Measurements from ENCODE around the gene PEX14. TPM values are rescaled to one million over a fixed set of nuclear protein-coding genes. Genes with fewer than 3 reads are reported as not detected.
"Not testable (repeated sequence)": the region's sequence is repeated elsewhere in the genome, so short reads cannot be mapped to it uniquely, and the experiment has no call there.

Gene PEX14, protein sequence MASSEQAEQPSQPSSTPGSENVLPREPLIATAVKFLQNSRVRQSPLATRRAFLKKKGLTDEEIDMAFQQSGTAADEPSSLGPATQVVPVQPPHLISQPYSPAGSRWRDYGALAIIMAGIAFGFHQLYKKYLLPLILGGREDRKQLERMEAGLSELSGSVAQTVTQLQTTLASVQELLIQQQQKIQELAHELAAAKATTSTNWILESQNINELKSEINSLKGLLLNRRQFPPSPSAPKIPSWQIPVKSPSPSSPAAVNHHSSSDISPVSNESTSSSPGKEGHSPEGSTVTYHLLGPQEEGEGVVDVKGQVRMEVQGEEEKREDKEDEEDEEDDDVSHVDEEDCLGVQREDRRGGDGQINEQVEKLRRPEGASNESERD
- total RNA-seq (10 to 100 TPM; 23.7 TPM), polyA plus RNA-seq (1 to 10 TPM; 3.3 to 5.5 (median 4.6) TPM), total RNA-seq (15.3 to 23.2 (median 19.9) reads per million in 6 experiments)

DNA sequence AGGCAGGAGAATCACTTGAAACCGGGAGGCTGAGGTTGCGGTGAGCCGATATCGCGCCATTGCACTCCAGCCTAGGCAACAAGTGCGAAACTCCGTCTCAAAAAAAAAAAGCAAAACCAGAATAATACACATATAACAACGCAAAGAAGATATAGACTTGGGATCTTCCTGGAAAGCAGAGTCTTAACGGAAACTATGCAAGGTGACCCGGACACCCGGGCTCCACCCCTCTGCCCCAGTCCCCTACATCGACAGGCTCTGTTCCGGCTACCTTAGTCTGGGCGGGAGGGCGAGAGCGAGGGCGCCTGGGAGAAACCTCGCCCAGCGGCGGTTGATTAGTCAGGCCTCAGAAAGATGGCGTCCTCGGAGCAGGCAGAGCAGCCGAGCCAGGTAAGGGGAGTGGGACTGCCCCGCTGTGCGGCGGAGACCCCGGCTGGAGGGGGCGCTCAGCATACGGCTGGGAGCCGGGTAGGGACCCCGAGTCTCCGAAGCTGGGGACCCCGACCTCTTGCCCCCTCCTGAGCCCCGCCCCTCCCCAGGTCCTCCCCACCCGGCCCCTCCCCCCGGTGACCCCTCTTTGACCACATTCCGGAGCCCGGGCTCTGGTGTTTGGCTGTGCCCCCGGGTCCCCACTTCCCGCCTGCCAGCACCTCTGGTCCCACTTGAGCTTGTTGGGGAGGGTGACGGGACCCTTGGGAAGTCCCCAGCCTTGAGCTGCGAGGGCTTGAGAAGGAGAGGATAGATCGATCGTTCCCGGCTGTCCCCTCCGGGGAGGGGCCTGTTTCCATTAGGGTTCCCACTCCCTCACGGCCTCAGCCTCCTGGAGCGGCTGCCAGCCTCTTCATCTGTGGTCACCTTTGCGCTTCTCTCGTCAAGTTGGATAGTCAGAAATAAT is at the start of gene PEX14:
Gene PEX14 (plus strand): TSS at position 338 of the 895 bp plus-strand sequence. CDS start 17 bp downstream, at position 355.
- Mint-ChIP-seq H3K4me1 (peaks cover 23 to 64% (median 54%) of the 10 kb centered on the region in 4 donors), H3K4me3 (peak within 1 kb of the TSS; percentile 84 to 97 (median 94)), H3K27me3 (no peaks in the 10 kb centered on the region), H3K27ac (peak within 1 kb of the TSS; percentile 83 to 97 (median 94)), H3K9me3 (no peaks in the 10 kb centered on the region), H3K36me3 (peaks cover 0 to 8% (median 0%) of the 10 kb centered on the region in 3 donors)
- POLR2A ChIA-PET: interaction anchor here (0.7 to 1.2 kb wide), 4 partner anchors 20 to 1659 kb away, joined by 3 to 5 read pairs (median 3); partner anchors contain the start of gene PGD
- peak; percentile 74 to 81 for ATAC-seq
- peak; percentile 69 to 89 (median 80) for DNase-seq

DNA sequence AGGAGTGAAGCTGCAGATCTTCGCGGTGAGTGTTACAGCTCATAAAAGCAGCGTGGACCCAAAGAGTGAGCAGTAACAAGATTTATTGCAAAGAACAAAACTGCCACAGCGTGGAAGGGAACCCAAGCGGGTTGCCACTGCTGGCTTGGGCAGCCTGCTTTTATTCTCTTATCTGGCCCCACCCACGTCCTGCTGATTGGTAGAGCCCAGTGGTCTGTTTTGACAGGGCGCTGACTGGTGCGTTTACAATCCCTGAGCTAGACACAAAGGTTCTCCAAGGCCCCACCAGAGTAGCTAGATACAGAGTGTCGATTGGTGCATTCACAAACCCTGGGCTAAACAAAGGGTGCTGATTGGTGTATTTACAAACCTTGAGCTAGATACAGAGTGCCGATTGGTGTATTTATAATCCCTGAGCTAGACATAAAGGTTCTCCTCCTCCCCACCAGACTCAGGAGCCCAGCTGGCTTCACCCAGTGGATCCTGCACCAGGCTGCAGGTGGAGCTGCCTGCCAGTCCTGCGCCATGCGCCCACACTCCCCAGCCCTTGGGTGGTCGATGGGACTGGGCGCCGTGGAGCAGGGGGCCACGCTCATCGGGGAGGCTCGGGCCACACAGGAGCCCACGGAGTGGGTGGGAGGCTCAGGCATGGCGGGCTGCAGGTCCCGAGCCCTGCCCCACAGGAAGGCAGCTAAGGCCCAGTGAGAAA is 48.8 kb upstream of the PEX14 start:
- DNase-seq, H3K27ac Mint-ChIP-seq, H3K9me3 Mint-ChIP-seq, ATAC-seq, H3K4me3 Mint-ChIP-seq, POLR2A ChIA-PET, H3K36me3 Mint-ChIP-seq, H3K27me3 Mint-ChIP-seq: not testable (repeated sequence)
- peaks cover 3 to 17% (median 11%) of the 10 kb centered on the region in 4 donors for H3K4me1 Mint-ChIP-seq

DNA sequence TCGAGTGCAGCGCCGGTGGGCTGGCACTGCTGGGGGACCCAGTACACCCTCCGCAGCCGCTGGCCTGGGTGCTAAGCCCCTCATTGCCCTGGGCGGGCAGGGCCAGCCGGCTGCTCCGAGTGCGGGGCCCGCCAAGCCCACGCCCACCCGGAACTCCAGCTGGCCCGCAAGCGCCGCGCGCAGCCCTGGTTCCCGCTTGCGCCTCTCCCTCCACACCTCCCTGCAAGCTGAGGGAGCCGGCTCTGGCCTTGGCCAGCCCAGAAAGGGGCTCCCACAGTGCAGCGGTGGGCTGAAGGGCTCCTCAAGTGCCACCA is 48.3 kb upstream of the PEX14 start:
- H3K4me3 Mint-ChIP-seq, POLR2A ChIA-PET, ATAC-seq, H3K36me3 Mint-ChIP-seq, H3K27ac Mint-ChIP-seq, DNase-seq, H3K9me3 Mint-ChIP-seq, H3K27me3 Mint-ChIP-seq: not testable (repeated sequence)
- H3K4me1 Mint-ChIP-seq: peaks cover 3 to 22% (median 13%) of the 10 kb centered on the region in 4 donors

DNA sequence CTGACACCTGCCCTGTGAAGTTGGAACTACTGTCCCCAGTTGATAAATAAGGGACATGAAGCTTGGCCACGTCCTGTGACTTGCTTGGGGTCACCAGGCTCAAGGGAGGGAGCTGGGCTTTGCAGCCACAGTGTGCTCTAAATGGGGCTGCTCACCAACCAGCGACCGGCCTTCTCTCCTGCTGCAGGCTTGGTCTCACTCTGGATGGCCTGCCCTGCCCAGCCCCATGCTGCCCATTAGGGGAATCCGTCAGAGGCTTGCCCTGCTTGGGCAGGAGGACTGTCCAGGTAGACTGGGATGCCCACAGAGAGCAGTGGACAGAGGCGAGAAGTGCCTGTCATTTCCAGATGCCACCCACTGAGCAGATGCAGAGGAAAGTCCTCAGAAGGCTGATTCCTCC is 45.8 kb upstream of the PEX14 start:
- peak overlapping the region in 3 of 10 donors; percentile 15 to 52 (median 45) for H3K27ac Mint-ChIP-seq
- no peak for ATAC-seq
- H3K4me3 Mint-ChIP-seq: peak overlapping the region in 5 of 10 donors; percentile 10 to 89 (median 85)
- no peaks in the 10 kb centered on the region for H3K36me3 Mint-ChIP-seq
- no peaks in the 10 kb centered on the region for H3K9me3 Mint-ChIP-seq
- no peaks in the 10 kb centered on the region for H3K27me3 Mint-ChIP-seq
- POLR2A ChIA-PET: interaction anchor here (1.0 to 1.3 kb wide), 2 partner anchors 13 to 219 kb away, joined by 3 read pairs; no protein-coding TSS in a partner anchor
- H3K4me1 Mint-ChIP-seq: peaks cover 3 to 31% (median 14%) of the 10 kb centered on the region in 4 donors
- DNase-seq: no peak

DNA sequence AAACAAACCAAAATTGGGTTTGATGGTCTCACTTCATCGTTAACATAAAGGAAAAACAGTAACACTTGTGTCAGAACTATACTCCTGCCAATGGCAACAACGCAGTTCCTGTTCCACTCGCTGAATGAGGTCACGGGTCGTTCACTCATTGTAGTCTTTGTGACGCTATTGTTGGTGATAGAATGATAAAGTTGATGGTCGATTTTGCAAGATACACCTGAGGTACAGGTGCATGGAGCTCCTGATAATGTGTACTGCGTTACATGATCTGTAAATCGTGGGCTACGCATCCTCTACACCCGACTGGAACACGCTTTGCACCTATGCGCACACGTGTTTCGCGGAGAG is 44.9 kb upstream of the PEX14 start:
- POLR2A ChIA-PET: interaction anchor here (0.8 to 2.1 kb wide), 9 partner anchors 12 to 487 kb away, joined by 3 to 11 read pairs (median 4); partner anchors contain the start of genes DFFA, KIF1B, LZIC and NMNAT1
- Mint-ChIP-seq H3K27me3 (no peaks in the 10 kb centered on the region), H3K27ac (peak overlapping the region; percentile 40 to 96 (median 92)), H3K4me1 (peaks cover 3 to 31% (median 14%) of the 10 kb centered on the region in 4 donors), H3K4me3 (peak overlapping the region; percentile 85 to 95 (median 89)), H3K9me3 (no peaks in the 10 kb centered on the region), H3K36me3 (no peaks in the 10 kb centered on the region)
- ATAC-seq (peak in 1 of 2 donors; percentile 17), DNase-seq (peak in 2 of 10 donors; percentile 1 to 32)

DNA sequence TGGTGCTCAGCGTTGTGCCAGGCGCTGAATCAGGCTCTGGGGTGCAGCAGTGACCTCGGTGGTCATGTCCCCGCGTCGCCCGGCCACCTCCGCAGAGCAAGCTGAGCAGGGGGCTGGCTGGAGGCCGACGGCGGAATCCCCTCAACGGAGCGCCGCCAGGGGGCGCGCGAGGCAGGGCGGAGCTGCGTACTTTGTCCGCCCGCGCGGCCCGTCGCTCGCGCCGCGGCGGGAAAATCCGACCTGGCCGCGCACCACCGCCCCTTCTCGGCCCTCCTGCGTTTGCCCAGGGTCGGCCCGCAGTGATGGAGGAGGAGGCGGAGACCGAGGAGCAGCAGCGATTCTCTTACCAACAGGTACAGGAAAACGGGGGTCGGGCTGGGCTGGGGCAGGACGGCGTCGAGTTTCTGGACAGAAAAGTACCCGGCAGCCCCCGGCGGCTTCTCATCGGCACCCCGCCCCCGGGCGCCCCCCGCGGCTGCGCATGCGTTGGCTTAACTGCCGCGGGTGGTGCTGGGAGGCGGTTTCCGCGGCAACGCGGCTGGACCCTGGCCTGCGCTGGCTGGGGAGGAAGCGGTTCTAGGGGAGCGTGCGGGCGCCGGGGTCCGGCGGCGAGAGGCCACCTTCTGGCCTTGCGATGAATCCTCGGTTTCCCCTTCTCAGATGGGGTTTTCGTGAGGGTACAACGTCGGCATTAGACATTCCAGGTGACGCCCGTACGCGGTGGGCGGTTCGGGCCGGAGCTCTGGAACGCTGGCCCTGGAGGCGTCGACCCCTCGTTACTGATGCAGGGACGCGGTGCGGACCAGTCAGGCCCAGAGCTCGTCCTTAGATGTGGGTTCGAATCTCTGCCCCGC is 44.3 kb upstream of the PEX14 start, which contains the start of gene CENPS:
Gene CENPS (plus strand): TSS at position 218 of the 854 bp plus-strand sequence. CDS start 85 bp downstream, at position 303.
- Mint-ChIP-seq H3K4me1 (peaks cover 3 to 31% (median 14%) of the 10 kb centered on the region in 4 donors), H3K27me3 (no peaks in the 10 kb centered on the region), H3K9me3 (no peaks in the 10 kb centered on the region), H3K27ac (peak within 1 kb of the TSS; percentile 79 to 96 (median 92)), H3K36me3 (no peaks in the 10 kb centered on the region), H3K4me3 (peak within 1 kb of the TSS; percentile 85 to 95 (median 89))
- peak; percentile 72 to 95 (median 90) for DNase-seq
- peak; percentile 86 to 87 for ATAC-seq
- POLR2A ChIA-PET: interaction anchor here (0.6 to 2.1 kb wide), 12 partner anchors 12 to 487 kb away, joined by 3 to 11 read pairs (median 4); partner anchors contain the start of genes DFFA, KIF1B, LZIC and NMNAT1

DNA sequence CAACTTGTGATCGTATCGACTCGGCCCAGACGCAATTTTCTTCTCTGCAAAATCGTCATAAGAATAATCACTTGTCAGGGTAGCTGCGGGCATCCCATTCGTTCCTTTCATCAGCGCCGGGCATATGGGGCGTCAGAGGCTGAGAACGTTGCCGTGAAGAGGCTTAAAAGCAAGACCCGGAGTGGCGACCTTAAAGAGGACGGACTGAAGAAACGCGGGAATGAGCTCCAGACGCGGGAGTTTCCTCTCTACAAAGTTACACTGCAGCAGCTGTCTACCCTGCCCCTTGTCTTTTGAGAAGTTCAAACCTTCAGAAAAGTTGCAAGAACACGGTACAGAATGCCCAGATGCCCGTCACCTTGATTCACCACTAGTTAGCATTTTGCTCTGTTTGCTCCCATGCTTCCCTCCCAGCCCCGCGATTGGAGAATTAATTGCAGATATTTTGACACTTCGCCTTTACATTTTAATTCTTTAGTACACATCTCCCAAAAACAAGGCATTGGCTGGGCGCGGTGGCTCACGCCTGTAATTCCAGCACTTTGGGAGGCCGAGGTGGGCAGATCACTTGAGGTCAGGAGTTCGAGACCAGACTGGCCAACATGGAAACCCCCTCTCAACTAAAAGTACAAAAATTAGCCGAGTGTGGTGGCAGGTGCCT is 43.5 kb upstream of the PEX14 start:
- H3K4me3 Mint-ChIP-seq: peak overlapping the region; percentile 85 to 95 (median 89)
- peak; percentile 10 to 21 for ATAC-seq
- POLR2A ChIA-PET: interaction anchor here (0.6 to 2.1 kb wide), 5 partner anchors 23 to 483 kb away, joined by 3 to 11 read pairs (median 7); partner anchors contain the start of gene PGD

DNA sequence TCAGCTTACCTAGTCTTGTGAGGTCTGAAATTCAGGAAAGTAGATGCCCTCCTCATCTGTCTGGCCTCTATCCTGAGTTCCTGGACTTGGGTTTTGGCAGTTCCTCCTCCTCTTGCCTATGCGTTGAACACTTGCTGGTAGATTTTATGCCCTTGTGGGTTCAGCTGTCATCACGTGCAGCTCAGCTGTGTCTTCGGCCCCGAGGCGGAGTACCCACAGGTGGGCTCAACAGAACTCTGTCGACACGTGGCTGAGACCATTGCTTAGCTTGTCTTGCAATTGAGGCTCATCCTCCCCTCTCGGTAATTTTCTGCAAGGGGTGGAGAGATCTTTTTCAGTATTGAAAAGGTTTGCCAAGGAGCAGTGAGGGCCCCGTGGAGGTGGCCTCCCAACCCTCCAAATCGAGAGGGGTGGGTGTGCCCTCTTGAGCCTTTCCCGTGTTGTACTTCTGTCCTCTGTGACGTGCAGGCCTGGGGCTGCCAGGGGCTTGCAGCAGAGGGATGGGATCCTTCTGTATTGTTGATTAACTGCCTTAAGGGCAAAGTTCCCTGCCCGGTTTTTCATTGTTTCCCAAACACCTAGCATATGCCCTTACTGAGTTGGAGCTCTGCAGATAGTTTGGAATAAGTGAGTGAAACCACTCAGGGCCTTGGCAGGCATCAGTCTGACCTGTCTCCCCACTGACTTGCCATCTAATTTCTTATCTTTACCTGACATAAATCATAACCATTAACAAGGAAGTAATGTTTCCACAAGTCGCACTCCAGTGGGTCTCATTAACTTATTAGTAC is 41.6 kb upstream of the PEX14 start:
- POLR2A ChIA-PET: no interaction called here
- peak overlapping the region in 1 of 10 donors; percentile 45 for H3K4me3 Mint-ChIP-seq
- peak overlapping the region in 1 of 10 donors; percentile 78 for H3K27ac Mint-ChIP-seq
- peaks cover 0 to 6% (median 0%) of the 10 kb centered on the region in 3 donors for H3K36me3 Mint-ChIP-seq
- H3K4me1 Mint-ChIP-seq: peaks cover 3 to 26% (median 13%) of the 10 kb centered on the region in 4 donors
- DNase-seq: no peak
- H3K27me3 Mint-ChIP-seq: no peaks in the 10 kb centered on the region
- H3K9me3 Mint-ChIP-seq: no peaks in the 10 kb centered on the region
- ATAC-seq: no peak

More for the DNA sequence above, 43.5 kb upstream of the PEX14 start:
- Mint-ChIP-seq H3K9me3 (no peaks in the 10 kb centered on the region), H3K36me3 (no peaks in the 10 kb centered on the region), H3K4me1 (peaks cover 3 to 31% (median 14%) of the 10 kb centered on the region in 4 donors), H3K27me3 (no peaks in the 10 kb centered on the region), H3K27ac (peak overlapping the region; percentile 79 to 96 (median 92))
- DNase-seq: peak in 3 of 10 donors; percentile 6 to 36 (median 11)

DNA sequence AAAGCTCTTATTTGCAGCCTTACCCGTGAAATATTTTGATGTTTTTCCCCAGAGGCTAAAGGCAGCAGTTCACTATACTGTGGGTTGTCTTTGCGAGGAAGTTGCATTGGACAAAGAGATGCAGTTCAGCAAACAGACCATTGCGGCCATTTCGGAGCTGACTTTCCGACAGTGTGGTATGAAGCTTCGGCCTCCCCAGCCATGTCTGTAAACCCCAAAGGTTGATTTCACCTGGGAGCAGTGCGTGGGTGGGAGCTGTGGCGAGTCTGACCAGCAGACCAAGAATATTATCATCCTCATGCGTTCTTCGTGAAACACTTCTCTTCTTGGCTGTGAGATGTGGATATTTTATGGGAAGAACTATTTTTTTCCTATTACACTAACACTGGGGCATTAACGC is 41.0 kb upstream of the PEX14 start:
- POLR2A ChIA-PET: no interaction called here
- H3K27ac Mint-ChIP-seq: no peak overlapping the region
- H3K9me3 Mint-ChIP-seq: no peaks in the 10 kb centered on the region

DNA sequence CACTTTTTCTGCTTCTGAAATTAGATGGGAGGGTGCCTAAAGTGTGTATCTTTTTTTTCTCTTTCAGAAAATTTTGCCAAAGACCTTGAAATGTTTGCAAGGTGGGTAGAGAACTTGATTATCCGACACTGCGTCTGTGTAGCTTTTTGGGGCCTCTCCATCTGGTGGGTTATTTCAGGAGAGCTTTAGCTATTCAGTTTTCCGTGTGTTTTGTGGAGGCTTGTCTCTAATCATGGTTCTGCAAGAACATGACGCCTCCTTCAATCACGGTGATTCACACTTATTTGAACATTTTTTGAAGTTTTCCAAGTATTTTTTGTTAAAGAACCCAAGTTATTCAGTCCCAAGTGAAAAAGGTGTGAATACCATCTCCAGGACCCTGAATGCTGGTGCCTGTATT is 40.2 kb upstream of the PEX14 start:
- Mint-ChIP-seq H3K4me1 (peaks cover 3 to 23% (median 12%) of the 10 kb centered on the region in 4 donors), H3K9me3 (no peaks in the 10 kb centered on the region), H3K4me3 (no peak overlapping the region), H3K36me3 (peaks cover 0 to 11% (median 0%) of the 10 kb centered on the region in 3 donors), H3K27ac (no peak overlapping the region), H3K27me3 (no peaks in the 10 kb centered on the region)
- POLR2A ChIA-PET: no interaction called here
- DNase-seq (no peak), ATAC-seq (no peak)

More for the DNA sequence above, 41.0 kb upstream of the PEX14 start:
- Mint-ChIP-seq H3K4me3 (no peak overlapping the region), H3K27me3 (no peaks in the 10 kb centered on the region), H3K4me1 (peaks cover 3 to 23% (median 12%) of the 10 kb centered on the region in 4 donors), H3K36me3 (peaks cover 0 to 11% (median 0%) of the 10 kb centered on the region in 3 donors)
- ATAC-seq (no peak), DNase-seq (no peak)
